Measurements from ENCODE around the gene PHPT1.

DNA sequence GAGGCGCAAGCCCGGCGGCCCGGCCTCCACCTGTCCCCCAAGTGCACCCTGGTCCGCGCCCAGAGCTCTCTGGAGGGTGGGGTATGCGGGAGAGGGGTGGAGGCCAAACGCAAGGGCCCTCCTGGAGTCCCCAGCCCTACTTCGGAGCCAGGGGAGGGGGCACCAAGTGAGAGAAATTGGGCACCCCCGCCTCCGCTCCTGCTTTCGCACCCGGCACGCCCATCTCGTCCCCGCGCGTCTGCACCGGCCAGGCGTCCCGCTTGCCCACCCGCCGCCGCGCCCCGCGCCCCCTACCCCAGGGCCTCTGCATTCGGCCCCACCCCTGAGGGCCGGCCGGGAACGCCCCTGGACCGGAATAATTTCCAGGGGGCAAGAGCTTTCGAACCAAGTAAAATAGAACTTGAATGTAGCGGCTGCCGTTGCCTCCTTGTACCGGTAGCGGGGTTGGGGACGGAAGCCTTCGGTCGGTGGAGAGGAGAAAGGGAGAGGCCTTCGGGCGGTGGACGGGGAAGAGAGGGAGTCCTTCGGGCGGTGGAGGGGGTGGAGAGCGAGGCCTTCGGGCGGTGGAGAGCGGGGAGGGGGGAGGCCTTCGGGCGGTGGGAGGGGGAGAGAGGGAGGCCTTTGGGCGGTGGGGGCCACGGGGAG, 694 bp upstream of the PHPT1 start:
- TF ChIP-seq, protein P1, sequence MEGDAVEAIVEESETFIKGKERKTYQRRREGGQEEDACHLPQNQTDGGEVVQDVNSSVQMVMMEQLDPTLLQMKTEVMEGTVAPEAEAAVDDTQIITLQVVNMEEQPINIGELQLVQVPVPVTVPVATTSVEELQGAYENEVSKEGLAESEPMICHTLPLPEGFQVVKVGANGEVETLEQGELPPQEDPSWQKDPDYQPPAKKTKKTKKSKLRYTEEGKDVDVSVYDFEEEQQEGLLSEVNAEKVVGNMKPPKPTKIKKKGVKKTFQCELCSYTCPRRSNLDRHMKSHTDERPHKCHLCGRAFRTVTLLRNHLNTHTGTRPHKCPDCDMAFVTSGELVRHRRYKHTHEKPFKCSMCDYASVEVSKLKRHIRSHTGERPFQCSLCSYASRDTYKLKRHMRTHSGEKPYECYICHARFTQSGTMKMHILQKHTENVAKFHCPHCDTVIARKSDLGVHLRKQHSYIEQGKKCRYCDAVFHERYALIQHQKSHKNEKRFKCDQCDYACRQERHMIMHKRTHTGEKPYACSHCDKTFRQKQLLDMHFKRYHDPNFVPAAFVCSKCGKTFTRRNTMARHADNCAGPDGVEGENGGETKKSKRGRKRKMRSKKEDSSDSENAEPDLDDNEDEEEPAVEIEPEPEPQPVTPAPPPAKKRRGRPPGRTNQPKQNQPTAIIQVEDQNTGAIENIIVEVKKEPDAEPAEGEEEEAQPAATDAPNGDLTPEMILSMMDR (IDR thresholded peaks at IDR 0.05): no peak
- TF ChIP-seq POLR2A (IDR thresholded peaks at IDR 0.05; ENCODE audit: low read depth) (no peak), POLR2AphosphoS5 (IDR thresholded peaks at IDR 0.05) (no peak), EP300 (IDR thresholded peaks at IDR 0.05) (no peak)
